T-helper 1 cell treated with Interleukin-12 subunit alpha and Interleukin-12 subunit beta and Interleukin-4 antibody, amounts not matched to agents 30 μg/mL and 1 μg/mL, for 36 hours (primary cell): ENCODE measurements around the gene PXMP4.
"Not testable (repeated sequence)": the region's sequence is repeated elsewhere in the genome, so short reads cannot be mapped to it uniquely, and the experiment has no call there.

Experiments used
- H3K27ac Mint-ChIP-seq: one replicate; pipeline ENCODE4 v1.8.0; 2021; ENCODE audit warnings: mild to moderate bottlenecking, mixed read lengths
- H3K27me3 Mint-ChIP-seq: one replicate; pipeline ENCODE4 v1.8.0; 2021; ENCODE audit warnings: low read depth, mixed read lengths
- H3K36me3 Mint-ChIP-seq: one replicate; pipeline ENCODE4 v1.8.0; 2021; ENCODE audit warnings: low read depth, mixed read lengths
- H3K4me1 Mint-ChIP-seq: one replicate; pipeline ENCODE4 v1.8.0; 2021; ENCODE audit warnings: low read depth, mixed read lengths
- H3K4me3 Mint-ChIP-seq: one replicate; pipeline ENCODE4 v1.8.0; 2021; ENCODE audit warnings: mild to moderate bottlenecking, moderate library complexity, mixed read lengths
- H3K9me3 Mint-ChIP-seq: one replicate; pipeline ENCODE4 v1.8.0; 2021; ENCODE audit warnings: mixed read lengths

The PXMP4 gene

DNA sequence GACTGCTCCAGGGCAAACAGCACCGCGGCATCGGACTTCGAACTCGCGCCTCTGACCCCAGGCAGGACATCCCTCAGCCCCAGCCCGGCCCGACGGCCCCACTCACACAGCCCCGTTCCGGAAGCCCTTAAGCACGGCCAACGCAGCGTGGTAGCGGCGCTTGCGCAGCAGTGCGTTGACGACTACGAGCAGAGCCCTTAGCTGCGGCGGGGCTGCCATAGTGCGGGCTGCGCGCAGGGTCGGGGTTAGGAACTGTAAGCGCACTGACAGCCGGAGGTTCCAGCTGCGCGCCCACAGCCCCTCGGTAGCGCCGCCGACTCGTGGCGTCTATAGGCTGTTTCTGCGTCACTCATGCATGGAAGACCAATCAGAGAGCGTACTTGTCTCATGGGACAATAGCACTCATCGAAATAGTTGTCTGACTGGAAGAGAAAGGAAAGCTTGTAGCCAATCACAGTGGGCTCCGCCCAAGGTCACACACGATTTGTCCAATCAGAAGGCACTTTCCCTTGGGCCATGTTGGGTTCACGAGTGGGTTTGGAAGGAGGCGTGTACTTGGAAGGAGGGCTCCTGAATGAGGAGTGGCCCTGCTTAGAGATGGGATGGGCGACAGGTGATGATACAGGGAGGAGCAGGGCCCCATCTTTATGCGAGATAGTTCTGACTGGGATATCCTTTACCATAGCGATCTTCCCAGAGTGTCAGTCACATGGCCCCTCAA, at the start of gene PXMP4:
Gene PXMP4 (minus strand): TSS at position 322 of the 721 bp plus-strand sequence. CDS start 103 bp downstream, at position 219.
- H3K27ac Mint-ChIP-seq, result peak within 1 kb of the TSS; percentile 89
- H3K4me3 Mint-ChIP-seq, result peak within 1 kb of the TSS; percentile 84
- H3K36me3 Mint-ChIP-seq, result peaks cover 8% of the 10 kb centered on the region
- no peaks in the 10 kb centered on the region for H3K27me3 Mint-ChIP-seq
- peaks cover 20% of the 10 kb centered on the region for H3K4me1 Mint-ChIP-seq
- H3K9me3 Mint-ChIP-seq, result peaks cover 3% of the 10 kb centered on the region

- H3K4me1 Mint-ChIP-seq, result peaks cover 6% of the 10 kb centered on the region
- no peak overlapping the region for H3K4me3 Mint-ChIP-seq
- H3K27ac Mint-ChIP-seq, result no peak overlapping the region
- H3K36me3 Mint-ChIP-seq, result peaks cover 17% of the 10 kb centered on the region
- no peaks in the 10 kb centered on the region for H3K9me3 Mint-ChIP-seq
- H3K27me3 Mint-ChIP-seq, result no peaks in the 10 kb centered on the region
Observed at GRCh38 chr20:33769043-33769442, 48.9 kb upstream of the PXMP4 start.

DNA sequence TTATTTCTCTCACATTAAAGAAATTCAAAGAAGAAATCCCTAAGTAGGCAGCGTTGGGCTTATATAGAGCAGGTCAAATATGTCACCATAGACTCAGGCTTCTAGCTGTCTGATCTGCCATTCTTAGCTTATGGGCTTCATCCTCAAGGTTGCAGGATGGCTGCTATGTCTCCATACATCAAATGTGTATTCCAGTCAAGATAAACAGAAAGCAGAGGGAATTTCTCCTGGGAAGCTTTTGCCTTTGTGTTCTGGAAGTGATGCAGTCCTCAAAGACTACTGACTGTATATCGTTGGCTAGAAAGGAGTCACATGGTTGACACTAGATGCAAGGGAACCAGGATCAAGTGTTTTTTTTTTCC, 47.6 kb upstream of the PXMP4 start:
- Mint-ChIP-seq H3K27ac (no peak overlapping the region), H3K4me3 (no peak overlapping the region), H3K9me3 (no peaks in the 10 kb centered on the region), H3K4me1 (peaks cover 6% of the 10 kb centered on the region), H3K27me3 (no peaks in the 10 kb centered on the region), H3K36me3 (peaks cover 18% of the 10 kb centered on the region)

DNA sequence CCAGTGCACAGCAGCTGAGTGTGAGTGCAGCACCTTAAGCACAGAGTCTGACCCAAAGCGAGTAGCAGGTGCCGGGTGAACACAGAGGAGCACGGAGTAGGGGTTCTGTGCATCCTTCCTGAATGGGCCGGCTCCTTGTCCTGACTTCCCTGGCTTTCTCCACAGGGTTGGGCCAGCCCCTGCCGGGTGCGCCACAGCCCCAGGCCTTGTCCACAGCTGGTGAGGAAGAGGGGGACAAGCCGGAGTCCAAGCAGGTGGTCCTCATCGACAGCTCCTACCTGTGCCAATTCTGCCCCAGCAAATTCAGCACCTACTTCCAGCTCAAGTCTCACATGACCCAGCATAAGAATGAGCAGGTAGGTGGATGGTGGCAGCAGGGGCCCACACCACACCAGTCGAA, 46.6 kb upstream of the PXMP4 start:
- H3K27ac Mint-ChIP-seq, result no peak overlapping the region
- H3K9me3 Mint-ChIP-seq, result no peaks in the 10 kb centered on the region
- no peaks in the 10 kb centered on the region for H3K27me3 Mint-ChIP-seq
- no peak overlapping the region for H3K4me3 Mint-ChIP-seq
- peaks cover 14% of the 10 kb centered on the region for H3K36me3 Mint-ChIP-seq
- H3K4me1 Mint-ChIP-seq, result peaks cover 2% of the 10 kb centered on the region

DNA sequence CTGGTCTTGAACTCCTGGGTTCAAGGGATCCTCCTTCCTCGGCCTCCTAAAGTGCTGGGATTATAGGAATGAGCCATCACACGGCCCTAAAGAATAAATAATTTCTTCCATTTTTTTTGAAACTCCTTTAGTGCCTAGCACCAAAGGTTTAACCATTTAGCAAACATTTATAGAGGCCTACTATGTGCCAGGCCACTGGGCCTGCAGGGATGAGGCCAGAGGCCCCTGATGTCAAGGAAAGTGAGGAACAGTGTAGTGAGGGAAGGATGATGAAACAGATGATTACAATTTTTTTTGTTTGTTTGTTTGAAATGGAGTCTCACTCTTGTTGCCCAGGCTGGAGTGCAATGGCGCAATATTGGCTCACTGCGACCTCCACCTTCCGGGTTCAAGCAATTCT, 45.5 kb upstream of the PXMP4 start:
- Mint-ChIP-seq H3K4me3 (no peak overlapping the region), H3K4me1 (peaks cover 2% of the 10 kb centered on the region), H3K27ac (no peak overlapping the region), H3K9me3 (no peaks in the 10 kb centered on the region), H3K36me3 (peaks cover 14% of the 10 kb centered on the region), H3K27me3 (no peaks in the 10 kb centered on the region)

GRCh38 chr20:33765099-33765498, 45.0 kb upstream of the PXMP4 start:
- Mint-ChIP-seq H3K4me1 (peaks cover 2% of the 10 kb centered on the region), H3K9me3 (no peaks in the 10 kb centered on the region), H3K27me3 (no peaks in the 10 kb centered on the region), H3K36me3 (peaks cover 14% of the 10 kb centered on the region), H3K27ac (no peak overlapping the region), H3K4me3 (no peak overlapping the region)

GRCh38 chr20:33761698-33762250, 41.7 kb upstream of the PXMP4 start:
- Mint-ChIP-seq H3K36me3 (peaks cover 21% of the 10 kb centered on the region), H3K27ac (no peak overlapping the region)

DNA sequence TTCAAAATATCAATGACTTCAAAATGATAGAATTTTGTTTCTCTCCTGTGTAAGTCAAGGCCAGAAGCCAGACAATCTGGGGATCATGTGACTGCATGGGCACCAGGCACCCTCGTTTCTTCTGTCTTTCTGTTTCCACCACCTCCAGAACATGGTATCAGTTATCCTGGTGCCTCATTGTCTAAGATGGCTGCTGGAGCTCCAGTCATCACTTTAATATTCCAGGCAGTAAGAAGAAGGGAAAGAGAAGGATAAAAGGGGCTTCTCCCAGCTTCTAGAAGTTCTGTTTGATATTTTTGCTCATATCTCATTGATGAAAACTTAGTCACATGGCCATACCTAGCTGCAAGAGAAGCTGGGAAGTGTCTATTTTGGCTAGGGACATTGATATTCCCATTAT, 37.3 kb upstream of the PXMP4 start:
- Mint-ChIP-seq H3K27ac (no peak overlapping the region), H3K36me3 (peaks cover 23% of the 10 kb centered on the region), H3K4me1 (no peaks in the 10 kb centered on the region), H3K4me3 (no peak overlapping the region), H3K9me3 (peaks cover 5% of the 10 kb centered on the region), H3K27me3 (no peaks in the 10 kb centered on the region)

More at GRCh38 chr20:33761698-33762250, 41.7 kb upstream of the PXMP4 start:
- Mint-ChIP-seq H3K4me3 (no peak overlapping the region), H3K4me1 (no peaks in the 10 kb centered on the region), H3K27me3 (no peaks in the 10 kb centered on the region), H3K9me3 (peaks cover 5% of the 10 kb centered on the region)

- Mint-ChIP-seq H3K27me3 (no peaks in the 10 kb centered on the region), H3K4me3 (no peak overlapping the region), H3K4me1 (no peaks in the 10 kb centered on the region), H3K9me3 (peaks cover 5% of the 10 kb centered on the region), H3K36me3 (peaks cover 27% of the 10 kb centered on the region), H3K27ac (peak overlapping the region; percentile 31)
Observed at GRCh38 chr20:33757046-33757445, 36.9 kb upstream of the PXMP4 start.

- H3K36me3 Mint-ChIP-seq, result peaks cover 30% of the 10 kb centered on the region
- H3K27ac Mint-ChIP-seq, H3K4me3 Mint-ChIP-seq, H3K27me3 Mint-ChIP-seq, H3K4me1 Mint-ChIP-seq, H3K9me3 Mint-ChIP-seq: not testable (repeated sequence)
Observed at GRCh38 chr20:33755936-33756490, 35.9 kb upstream of the PXMP4 start.

- Mint-ChIP-seq H3K9me3 (peaks cover 5% of the 10 kb centered on the region), H3K36me3 (peaks cover 28% of the 10 kb centered on the region), H3K4me3 (no peak overlapping the region), H3K27ac (no peak overlapping the region), H3K27me3 (no peaks in the 10 kb centered on the region), H3K4me1 (no peaks in the 10 kb centered on the region)
Observed at GRCh38 chr20:33753763-33754162, 33.7 kb upstream of the PXMP4 start.

- H3K4me3 Mint-ChIP-seq, result no peak overlapping the region
- peaks cover 5% of the 10 kb centered on the region for H3K9me3 Mint-ChIP-seq
- peaks cover 2% of the 10 kb centered on the region for H3K4me1 Mint-ChIP-seq
- peaks cover 25% of the 10 kb centered on the region for H3K36me3 Mint-ChIP-seq
- H3K27me3 Mint-ChIP-seq, result no peaks in the 10 kb centered on the region
- no peak overlapping the region for H3K27ac Mint-ChIP-seq
Observed at GRCh38 chr20:33753143-33753542, 33.0 kb upstream of the PXMP4 start.

DNA sequence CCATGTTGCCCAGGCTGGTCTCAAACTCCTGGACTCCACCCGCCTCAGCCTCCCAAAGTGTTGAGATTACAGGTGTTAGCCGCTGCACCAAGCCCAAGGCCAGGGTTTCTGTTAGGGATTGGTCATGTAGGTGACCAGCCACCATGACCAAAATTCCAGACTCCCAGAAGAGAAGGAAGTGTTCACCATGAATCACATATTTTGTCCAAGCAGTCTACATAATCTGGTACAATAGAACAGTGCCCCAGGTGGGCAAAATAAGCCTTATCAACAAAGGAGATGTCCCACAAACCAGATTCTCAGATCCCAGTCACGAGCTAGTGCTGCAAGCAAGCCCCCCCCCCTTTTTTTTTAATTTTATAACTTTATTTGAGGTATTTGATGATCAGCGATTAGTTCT, 31.7 kb upstream of the PXMP4 start:
- H3K9me3 Mint-ChIP-seq, result no peaks in the 10 kb centered on the region
- no peak overlapping the region for H3K27ac Mint-ChIP-seq
- peaks cover 2% of the 10 kb centered on the region for H3K4me1 Mint-ChIP-seq
- no peaks in the 10 kb centered on the region for H3K27me3 Mint-ChIP-seq
- peaks cover 17% of the 10 kb centered on the region for H3K36me3 Mint-ChIP-seq
- H3K4me3 Mint-ChIP-seq, result no peak overlapping the region

DNA sequence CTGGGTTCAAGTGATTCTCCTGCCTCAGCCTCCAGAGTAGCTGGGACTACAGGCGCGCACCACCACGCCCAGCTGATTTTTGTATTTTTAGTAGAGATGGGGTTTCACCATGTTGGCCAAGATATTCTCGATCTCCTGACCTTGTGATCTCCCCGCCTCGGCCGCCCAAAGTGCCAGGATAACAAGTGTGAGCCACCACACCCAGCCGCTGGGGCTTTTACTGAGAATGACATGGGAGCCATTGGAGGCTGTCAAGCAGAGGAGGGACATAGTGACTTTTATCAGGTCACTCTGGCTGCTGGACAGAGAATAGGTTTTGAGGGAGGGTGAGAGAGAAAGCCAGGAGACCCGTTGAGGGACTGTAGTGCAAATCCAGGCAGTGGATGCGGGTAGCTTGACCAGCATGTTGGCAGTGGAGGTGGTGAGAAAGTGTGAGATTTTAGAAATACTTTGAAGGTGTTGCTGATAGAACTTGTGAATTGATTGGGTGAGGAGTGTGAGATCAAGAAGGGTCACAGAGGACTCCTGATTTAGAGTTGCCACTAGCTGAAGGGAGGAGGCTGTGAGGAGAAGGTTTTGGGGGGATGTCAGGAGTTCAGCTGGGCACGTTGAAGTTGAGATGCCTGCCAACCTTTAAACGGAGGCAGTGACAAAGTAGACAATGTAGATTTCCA, 26.4 kb upstream of the PXMP4 start:
- peaks cover 2% of the 10 kb centered on the region for H3K36me3 Mint-ChIP-seq
- H3K27ac Mint-ChIP-seq, result no peak overlapping the region
- no peaks in the 10 kb centered on the region for H3K9me3 Mint-ChIP-seq
- no peak overlapping the region for H3K4me3 Mint-ChIP-seq
- peaks cover 2% of the 10 kb centered on the region for H3K4me1 Mint-ChIP-seq
- H3K27me3 Mint-ChIP-seq, result no peaks in the 10 kb centered on the region
